GM18909 (cell line): Measurements from ENCODE around the gene FYB1.

Experiments
- ATAC-seq: cut with Tn5 transposase; IDR thresholded peaks from one replicate; pipeline ENCODE4 v1.9.1; 2021; ENCODE audit warnings: mild to moderate bottlenecking; ENCODE audit not compliant: unreplicated experiment, poor library complexity

Gene FYB1

GRCh38 chr5:39208471-39208870, 10.9 kb downstream of the FYB1 start:
- ATAC-seq, result no peak

- ATAC-seq, result no peak
Observed at GRCh38 chr5:39207345-39208045, 11.9 kb downstream of the FYB1 start.

GRCh38 chr5:39206630-39207321, 12.6 kb downstream of the FYB1 start:
- ATAC-seq, result no peak

- no peak for ATAC-seq
Observed at GRCh38 chr5:39205550-39205949, 13.8 kb downstream of the FYB1 start.

- no peak for ATAC-seq
Observed at GRCh38 chr5:39203951-39204350, 15.4 kb downstream of the FYB1 start.

- ATAC-seq, result no peak
Observed at GRCh38 chr5:39203275-39203922, 16.0 kb downstream of the FYB1 start.

GRCh38 chr5:39202597-39203274, 16.6 kb downstream of the FYB1 start:
- ATAC-seq, result no peak

- ATAC-seq, result no peak
Observed at GRCh38 chr5:39201781-39202596, 17.4 kb downstream of the FYB1 start.

GRCh38 chr5:39201160-39201780, 18.1 kb downstream of the FYB1 start:
- no peak for ATAC-seq

- no peak for ATAC-seq
Observed at GRCh38 chr5:39200081-39200480, 19.3 kb downstream of the FYB1 start.

GRCh38 chr5:39199335-39199734, 20.0 kb downstream of the FYB1 start:
- ATAC-seq, result no peak

GRCh38 chr5:39198127-39198526, 21.2 kb downstream of the FYB1 start:
- no peak for ATAC-seq

- no peak for ATAC-seq
Observed at GRCh38 chr5:39197556-39197955, 21.8 kb downstream of the FYB1 start.

GRCh38 chr5:39195198-39195826, 24.1 kb downstream of the FYB1 start:
- ATAC-seq, result no peak

- ATAC-seq, result no peak
Observed at GRCh38 chr5:39194466-39195136, 24.8 kb downstream of the FYB1 start.

GRCh38 chr5:39193553-39194465, 25.6 kb downstream of the FYB1 start:
- ATAC-seq, result no peak

GRCh38 chr5:39192450-39193160, 26.8 kb downstream of the FYB1 start:
- no peak for ATAC-seq
